ENCODE measurements around the gene NANOS3. TPM values are rescaled to one million over a fixed set of nuclear protein-coding genes. Genes with fewer than 3 reads are reported as not detected.

Gene NANOS3
- total and polyA plus RNA-seq, 2 of the 13 experiments (the other 11 are each of a cell fraction or from before 2014, with no cell fraction given) = 0.21 TPM; not detected in 1

DNA sequence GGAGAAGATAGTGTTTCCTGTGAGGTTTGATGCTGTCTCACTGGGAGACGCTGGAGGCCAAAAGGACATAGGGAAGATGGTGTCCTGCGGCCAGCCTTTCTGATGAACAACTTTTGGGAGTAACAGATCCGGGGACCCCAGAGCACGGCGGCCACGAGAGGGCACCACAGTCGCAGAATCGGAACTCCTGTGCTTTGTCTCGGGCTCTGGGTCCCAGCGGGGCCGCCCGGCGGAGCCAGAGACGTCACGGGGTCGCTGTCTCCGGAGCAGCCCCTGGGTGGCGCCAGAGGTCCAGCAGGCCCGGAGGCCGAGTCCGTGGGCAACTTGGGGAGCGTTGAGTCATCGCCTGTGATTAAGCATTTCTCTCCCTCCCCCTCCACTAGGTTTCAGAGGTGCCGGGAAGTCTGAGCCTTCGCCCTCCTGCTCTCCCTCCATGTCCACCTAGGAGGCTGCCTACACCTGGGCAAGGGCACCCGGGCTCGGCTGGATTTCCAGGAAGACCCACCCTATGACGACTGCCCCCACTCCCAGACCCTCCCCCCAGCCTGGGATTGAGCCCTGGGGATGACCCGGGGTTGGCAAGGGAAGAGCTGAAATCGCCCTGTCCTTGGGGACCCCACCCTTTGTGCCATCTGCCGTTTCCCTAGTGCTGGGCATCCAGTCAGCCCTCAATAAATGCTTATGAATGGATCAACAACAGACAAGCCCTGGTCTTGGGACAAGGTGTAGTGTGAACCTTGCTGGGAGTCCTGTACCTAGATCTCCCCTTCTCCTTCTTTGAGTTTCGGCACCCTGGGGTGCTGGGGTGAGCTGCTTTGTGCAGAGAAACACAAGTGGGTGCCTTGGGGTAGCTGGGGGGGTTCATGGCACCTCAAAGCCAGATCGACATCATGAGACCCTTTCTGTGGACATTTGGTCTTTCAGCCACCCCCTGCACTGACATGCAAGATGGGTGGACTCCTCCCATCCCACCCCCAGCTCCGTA is 3.4 kb downstream of the NANOS3 start (continued):
- TF ChIP-seq ZNF513 (CRISPR knock-in tag; conservative IDR thresholded peaks at IDR 0.05) = no peak
- no peak for TF ChIP-seq ZFP41 (CRISPR knock-in tag; IDR thresholded peaks at IDR 0.05; ENCODE audit: borderline replicate concordance)
- TF ChIP-seq CBFB (CRISPR knock-in tag; IDR thresholded peaks at IDR 0.05) = no peak
- no peak for TF ChIP-seq PLSCR1 (CRISPR knock-in tag; IDR thresholded peaks at IDR 0.05; ENCODE audit: borderline replicate concordance)
- no peak for TF ChIP-seq ZBTB42 (CRISPR knock-in tag; IDR thresholded peaks at IDR 0.05)
- TF ChIP-seq HOXD1 (CRISPR knock-in tag; IDR thresholded peaks at IDR 0.05) = no peak
- TF ChIP-seq TEAD2 (CRISPR knock-in tag; IDR thresholded peaks at IDR 0.05) = no peak
- no peak for TF ChIP-seq ZNF24 (IDR thresholded peaks at IDR 0.05)
- TF ChIP-seq, protein P1, sequence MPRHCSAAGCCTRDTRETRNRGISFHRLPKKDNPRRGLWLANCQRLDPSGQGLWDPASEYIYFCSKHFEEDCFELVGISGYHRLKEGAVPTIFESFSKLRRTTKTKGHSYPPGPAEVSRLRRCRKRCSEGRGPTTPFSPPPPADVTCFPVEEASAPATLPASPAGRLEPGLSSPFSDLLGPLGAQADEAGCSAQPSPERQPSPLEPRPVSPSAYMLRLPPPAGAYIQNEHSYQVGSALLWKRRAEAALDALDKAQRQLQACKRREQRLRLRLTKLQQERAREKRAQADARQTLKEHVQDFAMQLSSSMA (CRISPR knock-in tag; IDR thresholded peaks at IDR 0.05) = peak; percentile 70; the same call in 1 of the 2 replicates
- peak; percentile 69; the same call in 1 of the 2 replicates for TF ChIP-seq MIER2 (CRISPR knock-in tag; IDR thresholded peaks at IDR 0.05)
- TF ChIP-seq RBM39 (IDR thresholded peaks at IDR 0.05; ENCODE audit: low read depth, low read length, poor library complexity, severe bottlenecking) = peak; percentile 77
- no peak for TF ChIP-seq PCBP1 (IDR thresholded peaks at IDR 0.05; ENCODE audit: borderline replicate concordance, low read depth, low read length)
- TF ChIP-seq ZNF549 (CRISPR knock-in tag; IDR thresholded peaks at IDR 0.05) = no peak
- no peak for TF ChIP-seq GLI4 (CRISPR knock-in tag; IDR thresholded peaks at IDR 0.05; ENCODE audit: borderline replicate concordance)
- no peak for TF ChIP-seq ADNP (CRISPR knock-in tag; IDR thresholded peaks at IDR 0.05)
- no peak for TF ChIP-seq ZNF577 (CRISPR knock-in tag; IDR thresholded peaks at IDR 0.05; ENCODE audit: borderline replicate concordance, low read depth)
- TF ChIP-seq, protein P2, sequence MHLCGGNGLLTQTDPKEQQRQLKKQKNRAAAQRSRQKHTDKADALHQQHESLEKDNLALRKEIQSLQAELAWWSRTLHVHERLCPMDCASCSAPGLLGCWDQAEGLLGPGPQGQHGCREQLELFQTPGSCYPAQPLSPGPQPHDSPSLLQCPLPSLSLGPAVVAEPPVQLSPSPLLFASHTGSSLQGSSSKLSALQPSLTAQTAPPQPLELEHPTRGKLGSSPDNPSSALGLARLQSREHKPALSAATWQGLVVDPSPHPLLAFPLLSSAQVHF (CRISPR knock-in tag; IDR thresholded peaks at IDR 0.05) = no peak
- no peak for TF ChIP-seq EED (CRISPR knock-in tag; IDR thresholded peaks at IDR 0.05)
- peak; percentile 63 for TF ChIP-seq RXRA (CRISPR knock-in tag; IDR thresholded peaks at IDR 0.05)
- peak; percentile 87 for TF ChIP-seq ZBTB25 (CRISPR knock-in tag; IDR thresholded peaks at IDR 0.05)
- TF ChIP-seq ATF7-NPFF (CRISPR knock-in tag; IDR thresholded peaks at IDR 0.05; ENCODE audit: low read depth) = no peak
- no peak for TF ChIP-seq ZNF639 (CRISPR knock-in tag; conservative IDR thresholded peaks at IDR 0.05)
- peak; percentile 69; the same call in 1 of the 2 replicates for TF ChIP-seq ZBTB38 (CRISPR knock-in tag; IDR thresholded peaks at IDR 0.05)
- no peak for TF ChIP-seq ONECUT2 (CRISPR knock-in tag; IDR thresholded peaks at IDR 0.05)

Data from HepG2 (cell line).